Activated naive CD8-positive, alpha-beta T cell treated with anti-CD3 and anti-CD28 coated beads for 36 hours (primary cell): ENCODE data around the gene KRT86. TPM values are rescaled to one million over a fixed set of nuclear protein-coding genes. Genes with fewer than 3 reads are reported as not detected.
"Not testable (repeated sequence)": the region's sequence is repeated elsewhere in the genome, so short reads cannot be mapped to it uniquely, and the experiment has no call there.

ENCODE experiments used
- DNase-seq: peaks from one replicate; pipeline ENCODE4 v3.0.0; 2021
- H3K27ac Mint-ChIP-seq: one replicate; pipeline ENCODE4 v1.8.0; 2022; ENCODE audit warnings: mild to moderate bottlenecking, moderate library complexity, mixed read lengths
- H3K27me3 Mint-ChIP-seq: one replicate; pipeline ENCODE4 v1.8.0; 2022; ENCODE audit warnings: mild to moderate bottlenecking, mixed read lengths
- H3K36me3 Mint-ChIP-seq: one replicate; pipeline ENCODE4 v1.8.0; 2021; ENCODE audit warnings: mild to moderate bottlenecking, mixed read lengths
- H3K4me1 Mint-ChIP-seq: one replicate; pipeline ENCODE4 v1.8.0; 2021; ENCODE audit warnings: mixed read lengths
- H3K4me3 Mint-ChIP-seq: one replicate; pipeline ENCODE4 v1.8.0; 2022; ENCODE audit warnings: mild to moderate bottlenecking, moderate library complexity, mixed read lengths
- H3K9me3 Mint-ChIP-seq: one replicate; pipeline ENCODE4 v1.8.0; 2022; ENCODE audit warnings: mixed read lengths
- total RNA-seq, 2 experiments: library from RNA; stranded (reverse); gene quantifications; one replicate each; pipeline ENCODE4 v1.2.3, GENCODE V29; 2021

Gene KRT86
- total RNA-seq, 2 experiments from 2014 or later: not detected

GRCh38 chr12:52235001-52235764 is 39.3 kb upstream of the KRT86 start:
- no peak overlapping the region for H3K27ac Mint-ChIP-seq
- H3K27me3 Mint-ChIP-seq: peaks cover 42% of the 10 kb centered on the region
- no peaks in the 10 kb centered on the region for H3K4me1 Mint-ChIP-seq
- H3K9me3 Mint-ChIP-seq: no peaks in the 10 kb centered on the region
- H3K36me3 Mint-ChIP-seq: no peaks in the 10 kb centered on the region
- H3K4me3 Mint-ChIP-seq: no peak overlapping the region
- no peak for DNase-seq

GRCh38 chr12:52235822-52236361 is 38.6 kb upstream of the KRT86 start:
- Mint-ChIP-seq H3K9me3 (no peaks in the 10 kb centered on the region), H3K27ac (no peak overlapping the region), H3K4me3 (no peak overlapping the region), H3K36me3 (no peaks in the 10 kb centered on the region), H3K27me3 (peaks cover 36% of the 10 kb centered on the region), H3K4me1 (no peaks in the 10 kb centered on the region)
- no peak for DNase-seq

- no peak for DNase-seq
- no peak overlapping the region for H3K4me3 Mint-ChIP-seq
- no peak overlapping the region for H3K27ac Mint-ChIP-seq
- no peaks in the 10 kb centered on the region for H3K36me3 Mint-ChIP-seq
- no peaks in the 10 kb centered on the region for H3K9me3 Mint-ChIP-seq
- H3K4me1 Mint-ChIP-seq: peaks cover 2% of the 10 kb centered on the region
- H3K27me3 Mint-ChIP-seq: peaks cover 32% of the 10 kb centered on the region
Measured at GRCh38 chr12:52236386-52237050, 37.9 kb upstream of the KRT86 start.

- no peak for DNase-seq
- Mint-ChIP-seq H3K27me3 (peaks cover 19% of the 10 kb centered on the region), H3K27ac (no peak overlapping the region), H3K4me3 (no peak overlapping the region), H3K36me3 (no peaks in the 10 kb centered on the region), H3K4me1 (peaks cover 5% of the 10 kb centered on the region), H3K9me3 (no peaks in the 10 kb centered on the region)
Measured at GRCh38 chr12:52238207-52238840, 36.1 kb upstream of the KRT86 start.

GRCh38 chr12:52238916-52239646 is 35.4 kb upstream of the KRT86 start:
- Mint-ChIP-seq H3K27ac (no peak overlapping the region), H3K4me1 (peaks cover 12% of the 10 kb centered on the region), H3K4me3 (no peak overlapping the region), H3K9me3 (no peaks in the 10 kb centered on the region), H3K27me3 (peaks cover 13% of the 10 kb centered on the region), H3K36me3 (no peaks in the 10 kb centered on the region)
- DNase-seq: no peak

GRCh38 chr12:52239767-52240166 is 34.7 kb upstream of the KRT86 start:
- Mint-ChIP-seq H3K27ac (no peak overlapping the region), H3K4me1 (peaks cover 18% of the 10 kb centered on the region), H3K4me3 (no peak overlapping the region), H3K36me3 (no peaks in the 10 kb centered on the region), H3K27me3 (peaks cover 6% of the 10 kb centered on the region), H3K9me3 (no peaks in the 10 kb centered on the region)
- DNase-seq: no peak

- not testable (repeated sequence) for H3K27ac Mint-ChIP-seq, H3K4me3 Mint-ChIP-seq, H3K27me3 Mint-ChIP-seq, H3K9me3 Mint-ChIP-seq, H3K36me3 Mint-ChIP-seq, DNase-seq
- H3K4me1 Mint-ChIP-seq: peaks cover 19% of the 10 kb centered on the region
Measured at GRCh38 chr12:52240247-52240646, 34.2 kb upstream of the KRT86 start.

- H3K9me3 Mint-ChIP-seq: no peaks in the 10 kb centered on the region
- no peak overlapping the region for H3K4me3 Mint-ChIP-seq
- no peak for DNase-seq
- H3K27me3 Mint-ChIP-seq: no peaks in the 10 kb centered on the region
- no peaks in the 10 kb centered on the region for H3K36me3 Mint-ChIP-seq
- peaks cover 24% of the 10 kb centered on the region for H3K4me1 Mint-ChIP-seq
- H3K27ac Mint-ChIP-seq: no peak overlapping the region
Measured at GRCh38 chr12:52241205-52241842, 33.1 kb upstream of the KRT86 start.

- H3K9me3 Mint-ChIP-seq: no peaks in the 10 kb centered on the region
- peaks cover 28% of the 10 kb centered on the region for H3K4me1 Mint-ChIP-seq
- H3K4me3 Mint-ChIP-seq: no peak overlapping the region
- no peak for DNase-seq
- H3K27ac Mint-ChIP-seq: no peak overlapping the region
- H3K27me3 Mint-ChIP-seq: peaks cover 5% of the 10 kb centered on the region
- H3K36me3 Mint-ChIP-seq: no peaks in the 10 kb centered on the region
Measured at GRCh38 chr12:52242442-52243258, 31.8 kb upstream of the KRT86 start.

- DNase-seq: no peak
- peaks cover 28% of the 10 kb centered on the region for H3K4me1 Mint-ChIP-seq
- peaks cover 12% of the 10 kb centered on the region for H3K27me3 Mint-ChIP-seq
- no peaks in the 10 kb centered on the region for H3K9me3 Mint-ChIP-seq
- peak overlapping the region; percentile 57 for H3K4me3 Mint-ChIP-seq
- peak overlapping the region; percentile 94 for H3K27ac Mint-ChIP-seq
- no peaks in the 10 kb centered on the region for H3K36me3 Mint-ChIP-seq
Measured at GRCh38 chr12:52243259-52243855, 31.1 kb upstream of the KRT86 start.

- Mint-ChIP-seq H3K36me3 (no peaks in the 10 kb centered on the region), H3K4me1 (peaks cover 28% of the 10 kb centered on the region), H3K27ac (peak overlapping the region; percentile 94), H3K4me3 (peak overlapping the region; percentile 75), H3K9me3 (no peaks in the 10 kb centered on the region), H3K27me3 (peaks cover 17% of the 10 kb centered on the region)
- DNase-seq: peak; percentile 83
Measured at GRCh38 chr12:52243856-52244614, 30.4 kb upstream of the KRT86 start.

GRCh38 chr12:52244615-52244994 is 29.8 kb upstream of the KRT86 start:
- H3K9me3 Mint-ChIP-seq: no peaks in the 10 kb centered on the region
- peak overlapping the region; percentile 94 for H3K27ac Mint-ChIP-seq
- peaks cover 28% of the 10 kb centered on the region for H3K4me1 Mint-ChIP-seq
- no peak for DNase-seq
- H3K36me3 Mint-ChIP-seq: no peaks in the 10 kb centered on the region
- peak overlapping the region; percentile 75 for H3K4me3 Mint-ChIP-seq
- H3K27me3 Mint-ChIP-seq: peaks cover 23% of the 10 kb centered on the region
